Progenitor cell of endocrine pancreas (in vitro differentiated cells): Measurements from ENCODE around the gene KCNH4. TPM values are rescaled to one million over a fixed set of nuclear protein-coding genes. Genes with fewer than 3 reads are reported as not detected.

Source experiments
- DNase-seq: peaks from one replicate; pipeline ENCODE4 v3.0.0; 2021; ENCODE audit warnings: low spot score; ENCODE audit not compliant: unreplicated experiment
- H3K27ac Mint-ChIP-seq: 2 replicates; pipeline ENCODE4 v1.8.0; 2021; ENCODE audit warnings: mild to moderate bottlenecking, moderate library complexity, mixed read lengths
- H3K27me3 Mint-ChIP-seq: 2 replicates; pipeline ENCODE4 v1.8.0; 2021; ENCODE audit warnings: mixed read lengths
- H3K36me3 Mint-ChIP-seq: 2 replicates; pipeline ENCODE4 v1.8.0; 2022; ENCODE audit warnings: mixed read lengths; ENCODE audit not compliant: insufficient read depth
- H3K4me1 Mint-ChIP-seq: 2 replicates; pipeline ENCODE4 v1.8.0; 2021; ENCODE audit warnings: low read depth, mixed read lengths
- H3K4me3 Mint-ChIP-seq: 2 replicates; pipeline ENCODE4 v1.8.0; 2021; ENCODE audit warnings: low read depth, mild to moderate bottlenecking, moderate library complexity, mixed read lengths
- H3K9me3 Mint-ChIP-seq: 2 replicates; pipeline ENCODE4 v1.8.0; 2021; ENCODE audit warnings: low read depth, mixed read lengths
- CTCF ChIP-seq: fragments of 200-600 bp; sonication (generic); IDR thresholded peaks from one replicate; pipeline ENCODE4 v1.5.0; 2021; ENCODE audit warnings: antibody characterized with exemption, mild to moderate bottlenecking; ENCODE audit not compliant: unreplicated experiment
- long read RNA-seq: library from polyadenylated mRNA; unstranded; transcript quantifications from one replicate; pipeline ENCODE4 v2.0.0, GENCODE V29; 2020
- total RNA-seq: library from RNA; stranded (reverse); gene quantifications from 2 replicates; pipeline ENCODE4 v1.2.1, GENCODE V29; 2021

The KCNH4 gene
- not detected in 2 replicates for total RNA-seq
- long read RNA-seq: 0 reads

- DNase-seq: no peak
- Mint-ChIP-seq H3K27me3 (peaks cover 84% of the 10 kb centered on the region), H3K4me3 (no peak within 1 kb of the TSS)
Measured at GRCh38 chr17:42180922-42181850, at the start of gene KCNH4. TSS of gene KCNH4 (minus strand) at chr17:42181142. CDS start at chr17:42180945, 197 bp downstream.

DNA sequence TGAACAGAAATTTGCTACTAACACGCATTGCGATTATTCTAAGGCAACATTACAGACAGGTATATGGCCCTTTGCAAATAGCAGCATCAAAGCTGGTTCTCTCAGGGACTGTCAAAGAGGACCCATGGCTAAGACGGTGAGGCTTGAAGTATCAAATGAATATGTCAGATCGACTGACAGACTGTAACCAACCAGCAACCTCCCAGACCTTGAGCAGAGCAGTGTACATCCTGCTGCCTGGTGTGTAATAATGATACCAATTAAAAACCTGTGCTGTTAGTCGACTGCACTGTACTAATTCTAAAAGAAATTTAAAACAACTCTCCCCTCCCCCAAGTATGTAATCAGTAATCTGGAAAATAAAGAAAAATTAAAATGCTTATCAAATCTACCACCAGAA lies 49.3 kb upstream of the KCNH4 start:
- no peak for DNase-seq
- Mint-ChIP-seq H3K4me1 (no peaks in the 10 kb centered on the region), H3K9me3 (no peaks in the 10 kb centered on the region), H3K27ac (no peak overlapping the region), H3K27me3 (no peaks in the 10 kb centered on the region), H3K4me3 (no peak overlapping the region), H3K36me3 (peaks cover 4% of the 10 kb centered on the region)
- no peak for TF ChIP-seq CTCF

More at GRCh38 chr17:42180922-42181850, at the start of gene KCNH4:
- peak; percentile 42 for TF ChIP-seq CTCF
- Mint-ChIP-seq H3K36me3 (no peaks in the 10 kb centered on the region), H3K4me1 (peaks cover 2% of the 10 kb centered on the region), H3K9me3 (no peaks in the 10 kb centered on the region), H3K27ac (peak within 1 kb of the TSS; percentile 45)

GRCh38 chr17:42227849-42228700 lies 47.1 kb upstream of the KCNH4 start:
- Mint-ChIP-seq H3K27ac (no peak overlapping the region), H3K4me1 (no peaks in the 10 kb centered on the region), H3K36me3 (peaks cover 7% of the 10 kb centered on the region), H3K4me3 (no peak overlapping the region), H3K27me3 (no peaks in the 10 kb centered on the region), H3K9me3 (no peaks in the 10 kb centered on the region)
- DNase-seq: no peak
- TF ChIP-seq CTCF: no peak

DNA sequence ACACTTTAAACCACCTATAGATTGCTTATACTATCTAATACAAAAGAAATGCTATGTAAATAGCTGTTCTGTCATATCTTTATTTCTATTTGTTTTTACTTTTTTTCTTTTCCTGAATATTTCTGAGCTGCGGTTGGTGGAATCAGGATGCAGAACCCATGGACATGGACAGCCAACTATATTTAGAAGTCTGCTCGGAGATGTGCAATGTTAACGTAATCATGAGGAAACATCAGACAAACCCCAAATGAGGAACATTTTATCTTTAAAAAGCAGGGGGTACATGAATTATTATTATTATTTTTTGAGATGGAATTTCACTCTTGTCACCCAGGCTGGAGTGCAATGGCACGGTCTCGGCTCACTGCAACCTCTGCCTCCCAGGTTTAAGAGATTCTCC lies 44.7 kb upstream of the KCNH4 start:
- TF ChIP-seq CTCF: no peak
- Mint-ChIP-seq H3K4me3 (no peak overlapping the region), H3K9me3 (no peaks in the 10 kb centered on the region)

GRCh38 chr17:42224651-42225050 lies 43.7 kb upstream of the KCNH4 start:
- no peak for TF ChIP-seq CTCF
- H3K9me3 Mint-ChIP-seq: no peaks in the 10 kb centered on the region

More for the DNA sequence above, 44.7 kb upstream of the KCNH4 start:
- Mint-ChIP-seq H3K27me3 (no peaks in the 10 kb centered on the region), H3K36me3 (peaks cover 7% of the 10 kb centered on the region), H3K27ac (no peak overlapping the region), H3K4me1 (no peaks in the 10 kb centered on the region)
- no peak for DNase-seq

More at GRCh38 chr17:42224651-42225050, 43.7 kb upstream of the KCNH4 start:
- H3K27me3 Mint-ChIP-seq: no peaks in the 10 kb centered on the region
- no peaks in the 10 kb centered on the region for H3K4me1 Mint-ChIP-seq
- no peak for DNase-seq
- H3K27ac Mint-ChIP-seq: peak overlapping the region; percentile 48
- H3K4me3 Mint-ChIP-seq: no peak overlapping the region
- peaks cover 7% of the 10 kb centered on the region for H3K36me3 Mint-ChIP-seq
